Mesenchymal stem cell (in vitro differentiated cells and primary cell): Measurements from ENCODE around the gene SH3PXD2A.
A peak's percentile ranks its signal among the peaks of the same experiment; 100 is the strongest.

Experiments
- DNase-seq: peaks from one replicate; pipeline ENCODE4 v3.0.0-alpha.2; 2013
- H2AFZ ChIP-seq: one replicate; pipeline ENCODE4 v1.6.1; 2013; ENCODE audit warnings: low read depth, mild to moderate bottlenecking, control low read depth, inconsistent platforms, low read length, moderate library complexity
- H2AK5ac ChIP-seq: 2 replicates; pipeline ENCODE4 v1.6.1; 2013; ENCODE audit warnings: low read length, moderate library complexity, mild to moderate bottlenecking, inconsistent platforms; ENCODE audit not compliant: severe bottlenecking
- H2BK120ac ChIP-seq: one replicate; pipeline ENCODE4 v1.6.1; 2013; ENCODE audit warnings: low read depth, mild to moderate bottlenecking, inconsistent platforms, low read length, moderate library complexity
- H2BK12ac ChIP-seq, 2 experiments: one replicate each; pipeline ENCODE4 v1.6.1; 2013; ENCODE audit warnings: inconsistent platforms in 2 of 2, low read length in 2 of 2, mild to moderate bottlenecking in 2 of 2, moderate library complexity in 2 of 2, control low read depth in 1 of 2
- H2BK15ac ChIP-seq: one replicate; pipeline ENCODE4 v1.6.1; 2013; ENCODE audit warnings: mild to moderate bottlenecking, low read depth, inconsistent platforms; ENCODE audit not compliant: poor library complexity, severe bottlenecking
- H2BK5ac ChIP-seq: 2 replicates; pipeline ENCODE4 v1.6.1; 2013; ENCODE audit warnings: low read depth, mild to moderate bottlenecking, low read length, control low read depth, inconsistent platforms; ENCODE audit not compliant: poor library complexity, severe bottlenecking
- H3K14ac ChIP-seq, 2 experiments: one replicate each; pipeline ENCODE4 v1.6.1; 2013; ENCODE audit warnings: inconsistent platforms in 2 of 2, low read length in 2 of 2, control low read depth in 1 of 2, mild to moderate bottlenecking in 1 of 2, moderate library complexity in 1 of 2
- H3K18ac ChIP-seq, 2 experiments: one replicate each; pipeline ENCODE4 v1.6.1; 2013; ENCODE audit warnings: inconsistent platforms in 2 of 2, low read length in 2 of 2, control low read depth in 1 of 2, low read depth in 1 of 2, mild to moderate bottlenecking in 1 of 2
- H3K23ac ChIP-seq, 2 experiments: one replicate each; pipeline ENCODE4 v1.6.1; 2013; ENCODE audit warnings: inconsistent platforms in 2 of 2, low read length in 2 of 2, mild to moderate bottlenecking in 2 of 2, moderate library complexity in 2 of 2, control low read depth in 1 of 2
- H3K27ac ChIP-seq: 2 replicates; pipeline ENCODE4 v1.5.1; 2013; ENCODE audit warnings: mild to moderate bottlenecking, moderate library complexity, low read length, control low read depth, inconsistent platforms; ENCODE audit not compliant: poor library complexity, severe bottlenecking
- H3K27me3 ChIP-seq, 2 experiments: 2 replicates each; pipeline versions ENCODE4 v1.6.1 to v1.7.0; 2013; ENCODE audit warnings: low read length in 2 of 2, mild to moderate bottlenecking in 2 of 2, moderate library complexity in 2 of 2, control low read depth in 1 of 2, inconsistent platforms in 1 of 2; ENCODE audit not compliant: control insufficient read depth in 1 of 2, insufficient read depth in 1 of 2
- H3K36me3 ChIP-seq, 2 experiments: 2 replicates each; pipeline versions ENCODE4 v1.6.1 to v1.7.0; 2013; ENCODE audit warnings: low read length in 2 of 2, control low read depth in 1 of 2, inconsistent platforms in 1 of 2, low read depth in 1 of 2, mild to moderate bottlenecking in 1 of 2; ENCODE audit not compliant: insufficient read depth in 2 of 2, control insufficient read depth in 1 of 2
- H3K4ac ChIP-seq, 2 experiments: one replicate each; pipeline ENCODE4 v1.6.1; 2013; ENCODE audit warnings: inconsistent platforms in 2 of 2, low read length in 2 of 2, mild to moderate bottlenecking in 2 of 2, moderate library complexity in 2 of 2, control low read depth in 1 of 2, low read depth in 1 of 2
- H3K4me1 ChIP-seq: 2 replicates; pipeline ENCODE4 v1.6.1; 2013; ENCODE audit warnings: low read depth, low read length, control low read depth; ENCODE audit not compliant: control insufficient read depth, insufficient read depth
- H3K4me2 ChIP-seq: 2 replicates; pipeline ENCODE4 v1.6.1; 2013; ENCODE audit warnings: low read length, mild to moderate bottlenecking, inconsistent platforms; ENCODE audit not compliant: poor library complexity, severe bottlenecking
- H3K4me3 ChIP-seq, 2 experiments: 2 replicates each; pipeline versions ENCODE4 v1.5.1 to v1.7.0; 2013; ENCODE audit warnings: low read length in 2 of 2, mild to moderate bottlenecking in 2 of 2, control low read depth in 1 of 2, low read depth in 1 of 2; ENCODE audit not compliant: insufficient read depth in 1 of 2
- H3K79me1 ChIP-seq: replicated peaks from 2 replicates; pipeline ENCODE4 v1.6.1; 2013; ENCODE audit warnings: mild to moderate bottlenecking, control low read depth, low read length, inconsistent platforms; ENCODE audit not compliant: poor library complexity, severe bottlenecking
- H3K9ac ChIP-seq: 2 replicates; pipeline ENCODE4 v1.7.0; 2013; ENCODE audit warnings: mild to moderate bottlenecking, low read length, moderate library complexity
- H3K9me3 ChIP-seq: 2 replicates; pipeline ENCODE4 v1.7.0; 2013; ENCODE audit warnings: mild to moderate bottlenecking, low read length; ENCODE audit not compliant: control insufficient read depth
- H4K8ac ChIP-seq: one replicate; pipeline ENCODE4 v1.6.1; 2013; ENCODE audit warnings: inconsistent platforms, mild to moderate bottlenecking, low read length, moderate library complexity
- H4K91ac ChIP-seq: one replicate; pipeline ENCODE4 v1.6.1; 2013; ENCODE audit warnings: mild to moderate bottlenecking, low read length, inconsistent platforms
- WGBS: methylation state at CpG from one replicate; pipeline ENCODE4 v1.1.7; 2013; ENCODE audit warnings: mixed read lengths; 5-methylcytosine and 5-hydroxymethylcytosine counted together

SH3PXD2A gene

GRCh38 chr10:103768345-103768744, 87.0 kb downstream of the SH3PXD2A start:
- H4K8ac ChIP-seq, result peak overlapping the region; percentile 10
- no peak overlapping the region for H2AFZ ChIP-seq
- no peak overlapping the region for H3K18ac ChIP-seq
- no peaks in the 10 kb centered on the region for H3K27me3 ChIP-seq
- peaks cover 48% of the 10 kb centered on the region for H3K4me1 ChIP-seq
- H3K9ac ChIP-seq, result no peak overlapping the region
- no peaks in the 10 kb centered on the region for H3K9me3 ChIP-seq
- H2BK120ac ChIP-seq, result no peak overlapping the region
- no peak overlapping the region for H3K14ac ChIP-seq
- no peak overlapping the region for H2BK5ac ChIP-seq
- H2BK12ac ChIP-seq, result no peak overlapping the region
- H3K23ac ChIP-seq, result no peak overlapping the region
- no peak overlapping the region for H2AK5ac ChIP-seq
- H3K4me2 ChIP-seq, result no peak overlapping the region
- no peak overlapping the region for H4K91ac ChIP-seq
- H2BK15ac ChIP-seq, result no peak overlapping the region
- H3K36me3 ChIP-seq, result peaks cover 0 to 18% of the 10 kb centered on the region in 2 experiments
- H3K27ac ChIP-seq, result no peak overlapping the region
- DNase-seq, result no peak
- WGBS, result 83% methylated on average over 11 of the region's 11 CpGs
- H3K4me3 ChIP-seq, result no peak overlapping the region
- no peaks in the 10 kb centered on the region for H3K79me1 ChIP-seq
- peak overlapping the region in 1 of 2 experiments; percentile 29 for H3K4ac ChIP-seq

GRCh38 chr10:103767756-103768155, 87.6 kb downstream of the SH3PXD2A start:
- WGBS, result 63% methylated on average over 1 of the region's 1 CpG
- H3K18ac ChIP-seq, result no peak overlapping the region
- H3K36me3 ChIP-seq, result peaks cover 0 to 18% of the 10 kb centered on the region in 2 experiments
- no peak overlapping the region for H2AFZ ChIP-seq
- no peak overlapping the region for H4K91ac ChIP-seq
- H3K27me3 ChIP-seq, result no peaks in the 10 kb centered on the region
- no peak overlapping the region for H3K23ac ChIP-seq
- H3K4me1 ChIP-seq, result peaks cover 49% of the 10 kb centered on the region
- no peaks in the 10 kb centered on the region for H3K9me3 ChIP-seq
- no peaks in the 10 kb centered on the region for H3K79me1 ChIP-seq
- no peak overlapping the region for H2BK5ac ChIP-seq
- no peak overlapping the region for H3K4me3 ChIP-seq
- H3K14ac ChIP-seq, result no peak overlapping the region
- no peak overlapping the region for H2AK5ac ChIP-seq
- H3K4ac ChIP-seq, result no peak overlapping the region
- H2BK120ac ChIP-seq, result no peak overlapping the region
- H4K8ac ChIP-seq, result no peak overlapping the region
- DNase-seq, result peak; percentile 58
- H3K9ac ChIP-seq, result no peak overlapping the region
- H3K27ac ChIP-seq, result no peak overlapping the region
- peak overlapping the region in 1 of 2 experiments; percentile 9 for H2BK12ac ChIP-seq
- no peak overlapping the region for H2BK15ac ChIP-seq
- H3K4me2 ChIP-seq, result no peak overlapping the region

GRCh38 chr10:103766751-103767505, 88.4 kb downstream of the SH3PXD2A start:
- Histone ChIP-seq H3K27me3 (no peaks in the 10 kb centered on the region), H3K4me1 (peaks cover 42% of the 10 kb centered on the region), H2BK15ac (no peak overlapping the region), H3K9ac (no peak overlapping the region), H2BK120ac (no peak overlapping the region), H3K14ac (no peak overlapping the region), H3K79me1 (no peaks in the 10 kb centered on the region), H4K91ac (no peak overlapping the region), H2AFZ (no peak overlapping the region), H3K9me3 (no peaks in the 10 kb centered on the region), H3K4me3 (no peak overlapping the region), H2BK12ac (peak overlapping the region in 1 of 2 experiments; percentile 33), H3K18ac (peak overlapping the region; percentile 24 to 37), H2BK5ac (no peak overlapping the region), H2AK5ac (no peak overlapping the region), H3K23ac (no peak overlapping the region), H3K4me2 (no peak overlapping the region), H3K36me3 (peaks cover 0 to 18% of the 10 kb centered on the region in 2 experiments), H4K8ac (no peak overlapping the region), H3K27ac (no peak overlapping the region), H3K4ac (no peak overlapping the region)
- DNase-seq, result no peak
- 83% methylated on average over 6 of the region's 8 CpGs for WGBS

- Histone ChIP-seq H3K27me3 (no peaks in the 10 kb centered on the region), H2BK5ac (no peak overlapping the region), H3K79me1 (no peaks in the 10 kb centered on the region), H3K4me2 (no peak overlapping the region), H3K18ac (no peak overlapping the region), H2BK120ac (no peak overlapping the region), H3K9me3 (no peaks in the 10 kb centered on the region), H3K14ac (no peak overlapping the region), H3K36me3 (peaks cover 0 to 18% of the 10 kb centered on the region in 2 experiments), H2AK5ac (no peak overlapping the region), H3K27ac (no peak overlapping the region), H4K8ac (no peak overlapping the region), H2BK12ac (peak overlapping the region in 1 of 2 experiments; percentile 4), H2AFZ (no peak overlapping the region), H3K9ac (no peak overlapping the region), H3K23ac (no peak overlapping the region), H3K4me1 (peaks cover 38% of the 10 kb centered on the region), H3K4me3 (no peak overlapping the region), H2BK15ac (no peak overlapping the region), H3K4ac (no peak overlapping the region), H4K91ac (no peak overlapping the region)
- WGBS, result 89% methylated on average over 8 of the region's 8 CpGs
- no peak for DNase-seq
Observed at GRCh38 chr10:103765981-103766380, 89.4 kb downstream of the SH3PXD2A start.
